Measurements from ENCODE around the gene BRD4. TPM values are rescaled to one million over a fixed set of nuclear protein-coding genes. Genes with fewer than 3 reads are reported as not detected.

BRD4 gene
- total RNA-seq, 1 donor from 2014 or later = 152 TPM

DNA sequence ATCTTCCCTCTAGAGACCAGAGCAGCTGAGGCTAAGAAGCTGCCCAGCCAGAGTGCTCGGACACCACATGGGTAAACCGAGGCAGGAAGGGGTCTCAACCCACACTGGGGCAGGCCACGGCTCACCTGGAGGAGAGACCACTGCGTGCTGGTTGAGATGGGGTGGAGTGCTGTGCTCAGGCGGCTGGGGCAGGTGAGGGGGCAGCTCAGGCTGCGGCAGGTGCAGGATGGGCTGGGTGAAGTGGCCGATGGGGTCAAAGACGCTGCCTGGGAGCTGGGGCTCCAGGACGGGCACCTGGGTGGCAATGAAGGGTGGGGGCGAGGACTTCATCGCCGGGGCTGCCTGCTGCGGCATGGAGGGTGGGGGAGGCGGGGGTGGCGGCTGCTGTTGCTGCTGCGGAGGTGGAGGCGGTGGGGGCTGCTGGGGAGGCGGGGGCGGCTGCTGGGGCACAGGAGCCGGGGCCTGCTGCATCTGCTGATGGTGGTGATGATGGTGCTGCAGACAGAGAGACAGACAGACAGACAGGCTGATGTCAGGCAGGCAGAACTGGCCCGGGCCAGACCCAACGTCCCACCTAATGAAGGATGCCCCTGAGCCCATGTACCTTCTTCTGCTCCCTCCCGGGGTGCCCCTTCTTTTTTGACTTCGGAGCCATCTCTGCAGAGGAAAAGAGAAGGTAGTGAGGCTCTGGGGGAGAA lies 88.1 kb downstream of the BRD4 start:
- Mint-ChIP-seq H3K36me3 (ENCODE audit: low read depth) (peaks cover 8% of the 10 kb centered on the region), H3K9me3 (no peaks in the 10 kb centered on the region), H3K4me3 (peak overlapping the region; percentile 66), H3K27ac (ENCODE audit: unreplicated experiment) (no peak overlapping the region), H3K27me3 (ENCODE audit: low read depth) (peaks cover 5% of the 10 kb centered on the region), H3K4me1 (no peaks in the 10 kb centered on the region)
- no peak for DNase-seq (ENCODE audit: low read depth, low spot score)
- TF ChIP-seq CTCF (conservative IDR thresholded peaks at IDR 0.05) = no peak

GRCh38 chr19:15243236-15243957 lies 88.9 kb downstream of the BRD4 start:
- Mint-ChIP-seq H3K4me1 (no peaks in the 10 kb centered on the region), H3K4me3 (peak overlapping the region; percentile 66), H3K27me3 (ENCODE audit: low read depth) (peaks cover 5% of the 10 kb centered on the region), H3K27ac (ENCODE audit: unreplicated experiment) (no peak overlapping the region), H3K9me3 (no peaks in the 10 kb centered on the region), H3K36me3 (ENCODE audit: low read depth) (peaks cover 8% of the 10 kb centered on the region)
- DNase-seq (ENCODE audit: low read depth, low spot score) = no peak
- no peak for TF ChIP-seq CTCF (conservative IDR thresholded peaks at IDR 0.05)

GRCh38 chr19:15241259-15241910 lies 91.0 kb downstream of the BRD4 start:
- Mint-ChIP-seq H3K9me3 (no peaks in the 10 kb centered on the region), H3K27ac (ENCODE audit: unreplicated experiment) (no peak overlapping the region), H3K4me3 (no peak overlapping the region), H3K36me3 (ENCODE audit: low read depth) (peaks cover 10% of the 10 kb centered on the region), H3K4me1 (no peaks in the 10 kb centered on the region), H3K27me3 (ENCODE audit: low read depth) (peaks cover 5% of the 10 kb centered on the region)
- DNase-seq (ENCODE audit: low read depth, low spot score) = no peak
- TF ChIP-seq CTCF (conservative IDR thresholded peaks at IDR 0.05) = no peak

GRCh38 chr19:15240515-15240914 lies 91.8 kb downstream of the BRD4 start:
- Mint-ChIP-seq H3K27me3 (ENCODE audit: low read depth) (peaks cover 5% of the 10 kb centered on the region), H3K36me3 (ENCODE audit: low read depth) (peaks cover 19% of the 10 kb centered on the region), H3K27ac (ENCODE audit: unreplicated experiment) (no peak overlapping the region), H3K4me1 (no peaks in the 10 kb centered on the region), H3K4me3 (peak overlapping the region; percentile 54), H3K9me3 (no peaks in the 10 kb centered on the region)
- DNase-seq (ENCODE audit: low read depth, low spot score) = no peak
- TF ChIP-seq CTCF (conservative IDR thresholded peaks at IDR 0.05) = no peak

DNA sequence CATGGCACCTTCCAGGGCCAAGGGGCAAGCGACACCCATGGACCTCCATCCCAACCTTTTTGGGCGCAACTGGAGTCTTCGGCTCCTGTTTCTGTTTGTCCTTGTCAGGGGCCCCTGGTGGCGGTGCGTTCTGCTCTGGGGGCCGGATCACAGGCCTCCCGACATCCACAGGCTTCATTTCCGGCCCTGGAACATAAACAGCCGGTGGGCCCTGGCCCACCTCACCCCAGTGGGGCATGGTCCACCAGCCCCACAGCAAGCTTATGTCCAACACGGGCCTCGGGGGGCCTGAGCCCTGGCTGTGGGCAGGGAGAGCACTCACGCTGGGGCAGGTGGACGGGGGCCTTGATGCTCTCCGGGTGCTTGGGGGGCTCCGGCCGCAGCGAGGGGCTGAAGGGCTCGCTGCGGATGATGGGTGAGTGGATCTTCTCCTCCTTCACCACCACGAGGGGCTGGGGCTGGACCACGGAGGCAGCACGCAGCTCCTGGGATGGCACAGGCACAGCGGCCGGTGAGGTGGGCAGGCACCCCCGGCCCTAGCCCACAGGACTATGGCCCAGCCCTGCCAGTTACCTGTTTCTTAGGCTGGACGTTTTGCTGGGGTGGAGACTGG lies 92.9 kb downstream of the BRD4 start:
- H3K27ac Mint-ChIP-seq (ENCODE audit: unreplicated experiment) = no peak overlapping the region

More for the DNA sequence above, 92.9 kb downstream of the BRD4 start:
- peaks cover 3% of the 10 kb centered on the region for H3K4me1 Mint-ChIP-seq
- H3K9me3 Mint-ChIP-seq = no peaks in the 10 kb centered on the region
- H3K4me3 Mint-ChIP-seq = no peak overlapping the region
- no peak for TF ChIP-seq CTCF (conservative IDR thresholded peaks at IDR 0.05)
- no peak for DNase-seq (ENCODE audit: low read depth, low spot score)
- peaks cover 11% of the 10 kb centered on the region for H3K27me3 Mint-ChIP-seq (ENCODE audit: low read depth)
- H3K36me3 Mint-ChIP-seq (ENCODE audit: low read depth) = peaks cover 22% of the 10 kb centered on the region
